Measurements from ENCODE around the gene IMP4.

DNA sequence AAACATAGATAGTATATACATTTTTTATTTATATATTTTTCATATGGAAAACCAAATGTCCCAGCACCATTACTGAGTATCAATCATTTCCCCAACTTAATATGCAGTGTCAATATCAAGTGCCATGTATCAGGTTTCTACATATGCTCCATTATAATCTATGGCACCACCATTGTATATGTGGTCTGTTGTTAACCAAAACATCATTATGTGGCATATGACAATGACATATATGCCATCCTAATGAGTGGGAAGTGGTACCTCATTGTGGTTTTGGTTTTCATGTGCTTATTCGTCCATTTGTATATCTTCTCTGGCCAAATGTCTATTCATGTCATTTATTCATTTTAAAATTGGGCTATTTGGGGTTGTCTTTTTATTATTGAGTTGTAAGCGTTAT is 22.4 kb downstream of the IMP4 start:
- TF ChIP-seq, protein P1, sequence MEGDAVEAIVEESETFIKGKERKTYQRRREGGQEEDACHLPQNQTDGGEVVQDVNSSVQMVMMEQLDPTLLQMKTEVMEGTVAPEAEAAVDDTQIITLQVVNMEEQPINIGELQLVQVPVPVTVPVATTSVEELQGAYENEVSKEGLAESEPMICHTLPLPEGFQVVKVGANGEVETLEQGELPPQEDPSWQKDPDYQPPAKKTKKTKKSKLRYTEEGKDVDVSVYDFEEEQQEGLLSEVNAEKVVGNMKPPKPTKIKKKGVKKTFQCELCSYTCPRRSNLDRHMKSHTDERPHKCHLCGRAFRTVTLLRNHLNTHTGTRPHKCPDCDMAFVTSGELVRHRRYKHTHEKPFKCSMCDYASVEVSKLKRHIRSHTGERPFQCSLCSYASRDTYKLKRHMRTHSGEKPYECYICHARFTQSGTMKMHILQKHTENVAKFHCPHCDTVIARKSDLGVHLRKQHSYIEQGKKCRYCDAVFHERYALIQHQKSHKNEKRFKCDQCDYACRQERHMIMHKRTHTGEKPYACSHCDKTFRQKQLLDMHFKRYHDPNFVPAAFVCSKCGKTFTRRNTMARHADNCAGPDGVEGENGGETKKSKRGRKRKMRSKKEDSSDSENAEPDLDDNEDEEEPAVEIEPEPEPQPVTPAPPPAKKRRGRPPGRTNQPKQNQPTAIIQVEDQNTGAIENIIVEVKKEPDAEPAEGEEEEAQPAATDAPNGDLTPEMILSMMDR (IDR thresholded peaks at IDR 0.05; ENCODE audit: low read length) = no peak
- TF ChIP-seq EZH2 (IDR thresholded peaks at IDR 0.05; ENCODE audit: borderline replicate concordance, low read length) = no peak
